Stimulated activated CD8-positive, alpha-beta memory T cell treated with anti-CD3 and anti-CD28 coated beads, Interleukin-2, amount 100 ng/mL, for 48 hours (primary cell): Measurements from ENCODE around the gene ALOX12.

Source experiments
- DNase-seq, 2 donors: peaks; one replicate each; pipeline ENCODE4 v3.0.0-alpha.2; 2020; ENCODE audit warnings: low read depth in 2 of 2

The ALOX12 gene

DNA sequence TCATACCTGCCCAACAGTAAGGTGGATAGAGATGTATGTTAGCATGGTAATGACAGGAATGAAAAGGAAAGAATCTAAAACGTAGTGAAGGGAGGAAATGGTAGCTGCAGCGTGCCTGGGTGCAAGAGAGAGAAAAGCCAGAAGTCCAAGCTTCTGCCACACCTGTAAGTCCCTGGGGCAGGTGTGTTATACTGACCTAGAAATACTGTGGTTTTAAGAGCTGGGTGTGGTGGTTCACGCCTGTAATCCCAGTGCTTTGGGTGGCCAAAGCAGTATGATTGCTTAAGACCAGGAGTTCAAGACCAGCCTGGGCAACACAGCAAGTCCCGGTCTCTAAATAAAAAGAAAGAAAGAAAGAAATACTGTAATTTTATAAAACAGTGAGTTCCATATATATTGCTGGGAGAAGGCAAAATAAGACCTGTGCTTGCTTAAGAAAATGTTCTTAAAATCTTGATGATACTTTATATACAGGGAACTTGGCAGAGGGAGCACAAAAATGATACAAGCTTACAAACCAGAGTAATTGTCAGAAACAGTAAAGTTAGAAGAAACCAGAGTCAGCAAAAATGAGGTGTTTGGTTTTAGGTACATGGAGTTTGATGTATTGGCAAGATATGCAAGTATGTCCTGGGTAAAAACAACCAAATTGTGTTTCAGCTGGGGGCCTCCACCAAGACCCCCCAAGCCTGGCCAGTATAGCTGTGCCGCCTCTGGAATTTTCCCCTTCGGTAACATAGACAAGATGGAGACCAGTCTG lies 6.6 kb downstream of the ALOX12 start:
- no peak for DNase-seq

GRCh38 chr17:7003745-7004144 lies 7.9 kb downstream of the ALOX12 start:
- DNase-seq = no peak

DNA sequence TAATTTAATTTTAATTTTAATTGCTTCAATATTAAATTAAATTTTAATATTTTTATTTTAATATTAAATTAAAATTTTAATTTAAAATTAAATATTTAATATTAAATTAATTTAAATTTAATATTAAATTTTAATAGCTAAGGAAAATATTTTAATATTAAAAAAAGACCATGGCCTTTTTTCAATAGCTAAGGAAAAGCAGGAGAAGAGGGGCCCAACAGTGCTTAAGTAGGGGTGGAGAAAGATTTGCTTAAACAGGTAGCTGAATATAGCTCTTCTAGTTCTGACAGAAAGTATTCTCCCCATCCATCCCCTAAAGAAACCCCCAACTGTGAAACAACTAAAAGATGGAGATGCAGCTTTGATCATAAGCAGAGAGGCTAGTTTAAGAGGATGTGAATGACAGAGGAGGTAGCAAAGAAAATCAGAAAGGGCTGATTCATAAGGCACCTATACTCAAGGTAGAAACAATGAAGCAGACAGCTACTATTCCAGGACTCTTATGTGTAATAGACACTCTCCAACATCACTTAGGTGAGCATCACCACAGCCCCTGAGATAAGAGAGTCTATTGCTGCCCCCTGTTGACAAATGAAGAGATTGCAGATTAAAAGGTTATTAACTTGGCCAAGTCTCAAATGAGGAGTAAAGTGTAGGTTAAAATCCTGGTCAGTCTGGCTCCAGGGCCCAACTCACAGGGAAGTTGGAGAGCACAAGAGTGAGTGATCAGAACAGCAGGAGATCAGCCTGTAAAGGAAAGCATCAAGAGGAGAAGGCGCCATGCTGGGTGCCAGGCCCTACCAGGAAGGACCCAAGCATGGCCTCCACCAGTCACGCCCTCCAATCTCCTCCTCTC lies 8.8 kb downstream of the ALOX12 start:
- DNase-seq = no peak

- DNase-seq = no peak
Observed at GRCh38 chr17:7005716-7006115, 9.9 kb downstream of the ALOX12 start.

DNA sequence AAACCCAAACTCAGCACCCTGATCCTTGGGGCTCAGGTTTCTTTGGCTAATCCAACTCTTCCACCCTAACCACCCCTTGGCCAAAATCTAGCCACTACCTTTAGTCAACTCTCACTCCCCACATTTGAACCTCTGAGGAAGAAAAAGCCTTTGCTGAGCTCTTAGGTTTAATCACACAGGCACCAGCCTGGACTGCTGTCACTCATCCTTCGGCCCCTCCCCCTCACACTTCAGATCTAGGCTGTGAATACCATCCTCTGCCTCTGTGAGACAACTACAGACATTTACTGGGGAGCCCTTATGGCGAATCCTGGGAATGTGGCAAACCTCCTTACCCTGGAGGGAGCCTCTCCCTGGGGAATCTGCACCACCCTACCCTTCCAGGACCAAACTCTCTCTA lies 11.3 kb downstream of the ALOX12 start:
- no peak for DNase-seq

GRCh38 chr17:7010523-7010922 lies 14.7 kb downstream of the ALOX12 start:
- no peak for DNase-seq

- no peak for DNase-seq
Observed at GRCh38 chr17:7011415-7011814, 15.6 kb downstream of the ALOX12 start.

DNA sequence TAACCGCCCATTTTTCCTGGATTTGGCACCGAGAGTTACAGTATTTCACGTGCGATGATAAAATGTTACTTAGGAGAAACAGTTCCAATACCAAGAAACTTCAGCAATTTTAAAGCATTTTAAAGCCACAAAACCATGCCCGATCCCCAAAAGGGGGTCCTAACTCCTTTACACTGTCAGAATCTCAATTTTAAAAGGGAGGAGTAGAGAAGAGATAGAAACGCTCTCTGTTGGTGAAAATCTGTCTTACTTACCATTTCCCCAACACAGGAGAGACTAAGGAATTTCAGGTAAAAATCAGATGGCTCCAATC lies 16.0 kb downstream of the ALOX12 start:
- no peak for DNase-seq

DNA sequence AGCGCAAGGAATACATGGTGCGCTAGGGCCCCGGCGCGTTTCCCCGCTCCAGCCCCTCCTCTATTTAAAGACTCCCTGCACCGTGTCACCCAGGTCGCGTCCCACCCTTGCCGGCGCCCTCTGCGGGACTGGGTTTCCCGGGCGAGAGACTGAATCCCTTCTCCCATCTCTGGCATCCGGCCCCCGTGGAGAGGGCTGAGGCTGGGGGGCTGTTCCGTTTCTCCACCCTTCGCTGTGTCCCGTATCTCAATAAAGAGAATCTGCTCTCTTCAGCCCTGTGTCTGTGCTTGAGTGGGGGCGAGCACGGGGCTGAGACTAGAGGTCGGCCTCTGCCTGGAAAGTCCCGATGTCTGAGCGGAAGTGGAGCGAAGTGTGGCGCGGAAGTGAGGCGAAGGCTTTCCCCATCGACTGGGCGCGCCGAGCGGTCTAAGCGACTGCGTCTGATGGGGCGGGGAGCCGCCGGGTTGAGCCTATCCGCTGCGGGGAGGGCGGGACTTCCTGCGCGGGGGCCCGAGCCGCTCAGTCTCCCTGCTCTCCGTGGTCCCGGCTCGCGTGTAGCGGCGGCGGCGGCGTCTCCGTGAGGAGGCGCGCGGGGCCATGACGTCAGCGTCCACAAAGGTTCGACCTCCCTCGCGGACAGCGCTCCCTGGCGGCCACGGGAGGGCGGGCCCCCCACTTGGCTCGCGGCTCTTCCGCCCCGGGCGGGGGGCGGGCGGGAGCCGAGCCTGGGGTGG lies 18.6 kb downstream of the ALOX12 start:
- DNase-seq = peak; percentile 95 to 96

GRCh38 chr17:7014995-7015958 lies 19.4 kb downstream of the ALOX12 start:
- peak; percentile 69 to 70 for DNase-seq

GRCh38 chr17:7016418-7016817 lies 20.6 kb downstream of the ALOX12 start:
- DNase-seq = no peak

DNA sequence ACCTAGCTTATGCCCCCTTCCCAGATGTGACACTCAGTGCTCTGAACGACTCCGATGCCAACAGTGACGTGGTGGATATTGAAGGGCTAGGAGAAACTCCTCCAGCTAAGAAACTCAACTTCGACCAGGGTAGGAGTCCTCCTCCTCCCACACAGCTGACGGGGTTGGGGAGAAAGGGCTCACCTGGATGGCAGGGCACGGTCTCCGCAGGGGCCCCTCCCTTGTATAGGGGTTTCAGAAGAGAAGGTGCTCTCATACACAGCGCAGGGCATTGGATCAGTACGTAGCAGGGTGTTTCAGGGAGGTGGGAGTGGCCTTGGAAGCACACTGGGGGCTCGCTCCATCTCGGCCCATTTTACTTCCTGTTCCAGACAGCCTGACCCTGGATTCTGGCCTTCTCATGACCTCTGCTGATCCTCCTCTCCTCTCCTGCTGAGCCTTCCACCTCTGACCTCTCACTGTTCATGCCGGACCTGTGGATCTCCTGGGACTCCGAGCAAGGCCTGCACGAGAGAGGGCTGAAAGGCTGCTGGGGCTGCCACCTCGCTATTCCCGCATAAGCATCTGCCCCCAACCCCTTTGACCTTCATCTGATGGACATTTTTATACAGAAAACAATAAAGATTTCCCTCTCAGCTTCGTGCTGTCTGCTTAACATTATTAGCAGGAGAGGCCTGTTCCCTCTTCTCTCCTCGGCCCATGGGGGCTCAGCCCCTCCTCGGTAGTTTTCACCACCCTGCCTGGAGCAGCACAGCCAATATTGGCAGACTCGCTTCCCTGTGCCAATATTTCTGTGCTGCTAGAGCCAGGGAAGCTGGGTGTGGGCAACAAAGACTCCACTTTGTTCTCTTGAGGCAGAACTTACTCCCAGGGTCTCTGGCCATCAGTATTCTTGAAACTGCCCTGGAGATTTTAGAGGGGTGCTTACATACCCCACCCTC lies 21.3 kb downstream of the ALOX12 start:
- DNase-seq = no peak

- DNase-seq = peak in 1 of 2 donors; percentile 46
Observed at GRCh38 chr17:7017827-7018200, 22.0 kb downstream of the ALOX12 start.

GRCh38 chr17:7018331-7018964 lies 22.6 kb downstream of the ALOX12 start:
- DNase-seq = no peak

GRCh38 chr17:7019367-7019766 lies 23.5 kb downstream of the ALOX12 start:
- no peak for DNase-seq

GRCh38 chr17:7019839-7020519 lies 24.1 kb downstream of the ALOX12 start:
- no peak for DNase-seq

DNA sequence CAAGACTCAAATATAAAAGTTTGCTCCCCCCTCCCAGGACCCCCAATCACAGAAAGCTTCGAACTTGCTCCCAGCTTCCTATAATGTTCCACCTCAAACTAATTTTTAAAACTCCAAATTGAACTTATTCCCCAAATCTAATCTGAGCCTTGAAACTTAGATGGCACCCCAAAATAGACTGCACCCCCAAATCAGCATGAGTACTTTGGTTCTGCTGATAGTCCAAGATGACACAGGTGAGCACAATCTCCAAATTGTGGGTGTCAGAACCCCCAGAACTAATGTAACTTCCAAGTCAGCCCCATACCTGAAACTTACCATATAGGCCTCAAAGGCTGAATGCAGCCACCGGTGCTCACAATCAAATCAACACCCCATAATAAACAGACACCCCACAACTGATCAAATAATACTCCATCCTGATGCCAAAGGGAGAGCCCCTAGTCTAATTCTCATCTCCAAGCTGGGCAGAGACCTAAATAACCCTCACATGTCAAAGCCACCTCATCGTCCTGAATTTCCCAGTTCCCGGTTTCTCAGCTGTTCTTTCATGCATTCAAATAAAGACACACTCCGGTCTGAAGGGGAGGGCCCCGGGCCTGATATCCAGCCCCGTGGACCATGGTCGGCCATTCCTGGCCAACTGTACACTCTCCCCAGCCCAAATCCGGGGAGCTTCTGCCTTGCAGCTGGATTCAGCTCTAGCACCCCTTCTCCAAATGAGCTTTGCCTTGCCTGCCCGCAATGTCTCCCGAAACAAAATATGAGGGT lies 25.2 kb downstream of the ALOX12 start:
- no peak for DNase-seq

- peak; percentile 74 to 81 for DNase-seq
Observed at GRCh38 chr17:7021993-7022778, 26.3 kb downstream of the ALOX12 start.
